Gastrocnemius medialis (tissue), 4 donors: ENCODE results near the gene FNDC11.

Experiments used
- CTCF ChIP-seq, 5 experiments: fragments of 450-650 bp in 3 of 5; fragments of 200-600 bp in 2 of 5; sonication (generic) in 2 of 5; IDR thresholded peaks in 4 of 5; conservative IDR thresholded peaks in 1 of 5; 1 replicate in 4 of 5; 2 replicates in 1 of 5; pipeline ENCODE4 v1.5.1; 2016 to 2019; ENCODE audit warnings: antibody characterized with exemption in 5 of 5, mild to moderate bottlenecking in 3 of 5, moderate library complexity in 3 of 5
- POLR2A ChIP-seq, 2 donors: fragments of 450-650 bp; IDR thresholded peaks; one replicate each; pipeline ENCODE4 v1.6.1; 2017; ENCODE audit warnings: antibody characterized with exemption in 2 of 2, mild to moderate bottlenecking in 2 of 2, moderate library complexity in 2 of 2

DNA sequence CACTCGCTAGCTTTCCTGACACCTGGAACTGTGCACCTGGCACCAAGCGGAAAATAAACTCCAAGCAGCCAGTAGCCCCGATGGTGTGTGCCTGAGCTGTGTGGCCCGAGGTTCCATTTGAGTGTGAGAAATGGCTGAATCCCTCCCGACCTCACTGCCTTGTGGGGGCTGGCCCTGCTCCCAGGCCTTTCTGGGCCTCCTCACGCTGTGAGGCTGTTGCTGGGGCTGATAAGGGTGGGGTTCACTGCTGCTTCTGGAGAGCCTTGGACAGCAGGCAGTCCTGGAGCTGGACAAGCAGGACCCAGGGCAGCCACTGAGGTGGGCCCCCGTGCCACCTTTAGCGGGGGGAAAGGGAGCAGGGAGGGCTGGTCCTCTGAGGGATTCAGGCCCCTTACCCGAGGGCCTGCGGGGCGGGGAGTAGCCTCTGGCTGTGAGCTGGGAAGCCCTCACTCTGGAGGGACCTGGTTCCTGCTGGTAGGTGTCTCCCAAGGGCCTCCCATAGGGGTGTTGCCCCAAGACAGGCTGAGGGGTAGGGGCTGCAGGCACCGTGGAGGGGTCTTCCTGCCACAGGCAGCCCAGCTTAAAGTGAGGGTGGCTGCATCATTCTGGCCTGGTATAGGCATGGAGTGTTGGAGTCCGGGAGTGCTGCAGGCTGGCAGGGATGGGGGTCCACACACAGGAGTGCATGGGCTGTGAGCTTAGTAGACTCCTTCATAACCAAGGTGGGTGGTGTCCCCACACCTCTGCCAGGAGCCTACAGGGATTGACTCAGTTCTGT, 31.7 kb upstream of the FNDC11 start:
- TF ChIP-seq CTCF (IDR thresholded peaks at IDR 0.05 in 4 of 5, conservative IDR thresholded peaks at IDR 0.05 in 1 of 5) (no peak), POLR2A (IDR thresholded peaks at IDR 0.05) (no peak)
